GM21423 (cell line): ENCODE data around the gene NPM3.

Experiments
- ATAC-seq: cut with Tn5 transposase; IDR thresholded peaks from one replicate; pipeline ENCODE4 v1.9.1; 2021; ENCODE audit warnings: mild to moderate bottlenecking, moderate library complexity; ENCODE audit not compliant: unreplicated experiment

The NPM3 gene

GRCh38 chr10:101775273-101776160 is 7.7 kb downstream of the NPM3 start, which contains the start of gene FGF8:
Gene FGF8, minus strand, starts transcription at chr10:101776114. Its CDS starts 214 bp downstream, at chr10:101775900.
- no peak for ATAC-seq

GRCh38 chr10:101774589-101775272 is 8.5 kb downstream of the NPM3 start:
- no peak for ATAC-seq

GRCh38 chr10:101773923-101774588 is 9.2 kb downstream of the NPM3 start:
- no peak for ATAC-seq

GRCh38 chr10:101772895-101773761 is 10.1 kb downstream of the NPM3 start:
- no peak for ATAC-seq

GRCh38 chr10:101772017-101772894 is 11.0 kb downstream of the NPM3 start:
- no peak for ATAC-seq

GRCh38 chr10:101771380-101771779 is 11.9 kb downstream of the NPM3 start:
- no peak for ATAC-seq

GRCh38 chr10:101770331-101771215 is 12.7 kb downstream of the NPM3 start:
- ATAC-seq = no peak

- no peak for ATAC-seq
These were observed 13.6 kb downstream of the NPM3 start for GRCh38 chr10:101769541-101770180.

GRCh38 chr10:101768791-101769170 is 14.5 kb downstream of the NPM3 start:
- no peak for ATAC-seq

- no peak for ATAC-seq
These were observed 15.1 kb downstream of the NPM3 start for GRCh38 chr10:101767966-101768790.

GRCh38 chr10:101767600-101767945 is 15.7 kb downstream of the NPM3 start:
- ATAC-seq = no peak

GRCh38 chr10:101766753-101767599 is 16.3 kb downstream of the NPM3 start:
- no peak for ATAC-seq

- ATAC-seq = no peak
These were observed 16.9 kb downstream of the NPM3 start for GRCh38 chr10:101766306-101766705.

- no peak for ATAC-seq
These were observed 20.0 kb downstream of the NPM3 start for GRCh38 chr10:101763141-101763846.

- no peak for ATAC-seq
These were observed 20.5 kb downstream of the NPM3 start for GRCh38 chr10:101762736-101763135.

GRCh38 chr10:101761226-101761625 is 22.0 kb downstream of the NPM3 start:
- no peak for ATAC-seq
